ENCODE data around the gene GPR84. TPM values are rescaled to one million over a fixed set of nuclear protein-coding genes. Genes with fewer than 3 reads are reported as not detected.

The GPR84 gene
- total and polyA plus RNA-seq, 2 experiments from 2014 or later: not detected

DNA sequence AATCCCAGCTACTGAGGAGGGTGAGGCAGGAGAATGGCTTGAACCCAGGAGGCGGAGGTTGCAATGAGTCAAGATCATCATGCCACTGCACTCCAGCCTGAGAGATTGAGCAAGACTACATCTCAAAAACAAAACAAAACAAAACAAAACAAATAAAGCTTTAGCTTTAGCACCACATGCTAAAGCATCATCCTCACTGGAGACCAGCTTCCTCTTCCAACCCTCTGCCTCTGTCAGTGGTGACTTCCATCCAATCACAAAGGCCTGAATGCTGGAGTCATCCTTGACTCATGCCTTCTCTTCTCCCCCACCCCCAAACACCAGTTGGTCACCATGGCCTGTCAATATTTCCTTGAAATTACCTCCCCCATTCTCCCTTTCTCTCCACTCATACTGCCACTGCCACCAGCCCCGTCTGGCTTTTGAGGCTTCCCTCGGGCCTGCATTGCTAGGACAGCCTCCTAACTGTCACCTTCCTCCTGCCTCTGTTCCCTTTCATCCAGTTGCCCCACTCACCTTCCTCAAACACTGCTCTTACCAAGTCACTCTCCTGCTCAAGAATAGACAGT is 18.8 kb upstream of the GPR84 start:
- peak; percentile 98 for DNase-seq
- peaks cover 12% of the 10 kb centered on the region for H3K4me1 ChIP-seq (ENCODE audit: insufficient read depth)
- no peaks in the 10 kb centered on the region for H4K20me1 ChIP-seq (ENCODE audit: insufficient read depth)
- H3K36me3 ChIP-seq (ENCODE audit: low read depth): no peaks in the 10 kb centered on the region
- peak overlapping the region; percentile 54 for H3K9ac ChIP-seq
- H3K9me3 ChIP-seq (ENCODE audit: low read depth): no peaks in the 10 kb centered on the region
- no peak overlapping the region for H2AFZ ChIP-seq
- no peaks in the 10 kb centered on the region for H3K79me2 ChIP-seq (ENCODE audit: insufficient read depth)
- H3K27ac ChIP-seq: peak overlapping the region; percentile 88
- H3K4me3 ChIP-seq: no peak overlapping the region
- in situ Hi-C loops (cut with MboI): no loop called here
- H3K9me2 ChIP-seq (ENCODE audit: insufficient read depth): no peaks in the 10 kb centered on the region
- H3K27me3 ChIP-seq (replicated peaks; ENCODE audit: insufficient read depth): no peaks in the 10 kb centered on the region
- H3K4me2 ChIP-seq (ENCODE audit: unreplicated experiment): peak overlapping the region; percentile 41
- 19 to 28% methylated on average over 3 of the region's 3 CpGs for WGBS, 2 experiments (ENCODE audit: low coverage in 1 of 2, low lambda C conversion rate in 2 of 2, missing lambda C conversion rate in 2 of 2)
- TF ChIP-seq EZH2phosphoT487 (IDR thresholded peaks at IDR 0.05; ENCODE audit: insufficient read depth, low read depth) (no peak), EZH2 (IDR thresholded peaks at IDR 0.05; ENCODE audit: insufficient read depth, poor library complexity, severe bottlenecking) (no peak)
- H3F3A ChIP-seq (ENCODE audit: insufficient read depth): peaks cover 28% of the 10 kb centered on the region; the same call in 1 of the 2 replicates

DNA sequence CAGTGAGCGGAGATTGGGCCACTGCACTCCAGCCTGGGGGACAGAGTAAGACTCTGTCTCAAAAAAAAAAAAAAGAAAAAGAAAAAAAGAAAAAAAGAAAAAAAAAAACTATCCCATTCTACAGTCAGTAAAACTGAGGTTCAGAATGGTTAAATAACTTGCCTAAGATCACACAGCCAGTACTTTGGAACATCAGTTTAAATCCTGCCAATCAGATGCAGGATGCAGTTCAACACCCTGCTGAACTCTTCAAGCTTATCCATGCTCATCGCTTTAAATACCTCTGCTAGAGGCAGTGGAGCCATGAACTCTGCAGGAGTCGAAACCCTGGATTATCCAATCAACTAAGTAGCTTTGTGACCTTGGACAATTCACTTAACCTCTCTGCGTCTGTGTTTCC is 16.9 kb upstream of the GPR84 start:
- no peak overlapping the region for H3K4me2 ChIP-seq (ENCODE audit: unreplicated experiment)
- in situ Hi-C loops (cut with MboI): no loop called here
- H3K9me2 ChIP-seq (ENCODE audit: insufficient read depth): no peaks in the 10 kb centered on the region
- no peaks in the 10 kb centered on the region for H3K36me3 ChIP-seq (ENCODE audit: low read depth)
- WGBS, 2 experiments (ENCODE audit: low coverage in 1 of 2, low lambda C conversion rate in 2 of 2, missing lambda C conversion rate in 2 of 2): 95 to 97% methylated on average over 4 of the region's 4 CpGs
- no peaks in the 10 kb centered on the region for H3K79me2 ChIP-seq (ENCODE audit: insufficient read depth)
- H3F3A ChIP-seq (ENCODE audit: insufficient read depth): peaks cover 14% of the 10 kb centered on the region; the same call in 1 of the 2 replicates
- DNase-seq: no peak
- no peak for TF ChIP-seq EZH2phosphoT487 (IDR thresholded peaks at IDR 0.05; ENCODE audit: insufficient read depth, low read depth)
- H3K4me3 ChIP-seq: no peak overlapping the region
- no peaks in the 10 kb centered on the region for H3K27me3 ChIP-seq (replicated peaks; ENCODE audit: insufficient read depth)
- H3K4me1 ChIP-seq (ENCODE audit: insufficient read depth): peaks cover 12% of the 10 kb centered on the region
- no peak overlapping the region for H2AFZ ChIP-seq
- no peak overlapping the region for H3K27ac ChIP-seq
- no peak overlapping the region for H3K9ac ChIP-seq
- H3K9me3 ChIP-seq (ENCODE audit: low read depth): no peaks in the 10 kb centered on the region
- no peaks in the 10 kb centered on the region for H4K20me1 ChIP-seq (ENCODE audit: insufficient read depth)

DNA sequence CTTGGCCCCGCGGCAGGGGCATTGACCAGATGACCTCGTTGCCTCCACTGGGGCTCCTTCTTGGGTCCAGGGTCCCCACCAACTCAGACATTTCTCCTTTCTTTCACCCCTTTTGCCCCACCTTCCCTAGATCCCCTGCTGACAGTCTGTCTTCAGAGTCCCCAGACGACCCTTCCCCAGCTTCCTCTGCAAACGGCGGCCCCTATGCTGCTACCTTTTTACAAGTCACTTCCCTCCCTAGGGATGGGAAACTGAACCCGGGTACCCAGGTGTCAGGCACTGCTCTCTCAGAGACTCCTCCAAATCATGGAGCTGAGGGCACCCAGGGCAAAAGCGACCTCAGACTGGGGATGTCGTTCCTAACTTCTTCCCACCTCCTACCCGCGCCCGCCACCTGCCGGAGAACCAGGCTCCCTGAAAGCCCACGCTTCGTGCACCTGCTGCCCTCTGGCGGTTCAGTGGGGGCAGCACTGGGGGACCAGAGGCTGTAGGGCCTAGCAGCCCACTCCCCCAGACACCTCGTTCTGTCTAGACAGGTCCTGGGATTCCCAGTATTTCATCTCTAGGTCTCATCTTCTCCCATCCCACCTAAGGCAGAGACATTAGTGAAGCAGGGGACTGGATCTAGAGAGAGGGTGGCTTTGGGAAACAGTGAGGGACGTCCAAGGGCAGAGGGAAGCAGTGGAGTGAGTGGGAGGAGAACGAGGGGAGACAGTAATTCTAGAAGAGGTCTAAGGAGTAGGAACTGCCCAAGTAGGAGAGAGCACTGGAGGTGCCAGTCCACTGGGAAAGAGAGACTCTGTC is 15.3 kb upstream of the GPR84 start:
- H3K9ac ChIP-seq: peak overlapping the region; percentile 68
- no peaks in the 10 kb centered on the region for H3K36me3 ChIP-seq (ENCODE audit: low read depth)
- peak overlapping the region; percentile 66 for H3K4me3 ChIP-seq
- H2AFZ ChIP-seq: peak overlapping the region; percentile 73
- H3K9me3 ChIP-seq (ENCODE audit: low read depth): no peaks in the 10 kb centered on the region
- H3K9me2 ChIP-seq (ENCODE audit: insufficient read depth): no peaks in the 10 kb centered on the region
- no peaks in the 10 kb centered on the region for H3K27me3 ChIP-seq (replicated peaks; ENCODE audit: insufficient read depth)
- in situ Hi-C loops (cut with MboI): no loop called here
- peaks cover 12% of the 10 kb centered on the region for H3K4me1 ChIP-seq (ENCODE audit: insufficient read depth)
- no peaks in the 10 kb centered on the region for H3K79me2 ChIP-seq (ENCODE audit: insufficient read depth)
- no peaks in the 10 kb centered on the region for H4K20me1 ChIP-seq (ENCODE audit: insufficient read depth)
- WGBS, 2 experiments (ENCODE audit: low coverage in 1 of 2, low lambda C conversion rate in 2 of 2, missing lambda C conversion rate in 2 of 2): 6 to 8% methylated on average over 13 to 19 of the region's 19 CpGs
- H3K4me2 ChIP-seq (ENCODE audit: unreplicated experiment): peak overlapping the region; percentile 90
- H3K27ac ChIP-seq: no peak overlapping the region
- DNase-seq: peak; percentile 94
- TF ChIP-seq EZH2phosphoT487 (IDR thresholded peaks at IDR 0.05; ENCODE audit: insufficient read depth, low read depth): no peak
- TF ChIP-seq EZH2 (IDR thresholded peaks at IDR 0.05; ENCODE audit: insufficient read depth, poor library complexity, severe bottlenecking): no peak
- H3F3A ChIP-seq (ENCODE audit: insufficient read depth): peaks cover 14% of the 10 kb centered on the region; the same call in 1 of the 2 replicates

DNA sequence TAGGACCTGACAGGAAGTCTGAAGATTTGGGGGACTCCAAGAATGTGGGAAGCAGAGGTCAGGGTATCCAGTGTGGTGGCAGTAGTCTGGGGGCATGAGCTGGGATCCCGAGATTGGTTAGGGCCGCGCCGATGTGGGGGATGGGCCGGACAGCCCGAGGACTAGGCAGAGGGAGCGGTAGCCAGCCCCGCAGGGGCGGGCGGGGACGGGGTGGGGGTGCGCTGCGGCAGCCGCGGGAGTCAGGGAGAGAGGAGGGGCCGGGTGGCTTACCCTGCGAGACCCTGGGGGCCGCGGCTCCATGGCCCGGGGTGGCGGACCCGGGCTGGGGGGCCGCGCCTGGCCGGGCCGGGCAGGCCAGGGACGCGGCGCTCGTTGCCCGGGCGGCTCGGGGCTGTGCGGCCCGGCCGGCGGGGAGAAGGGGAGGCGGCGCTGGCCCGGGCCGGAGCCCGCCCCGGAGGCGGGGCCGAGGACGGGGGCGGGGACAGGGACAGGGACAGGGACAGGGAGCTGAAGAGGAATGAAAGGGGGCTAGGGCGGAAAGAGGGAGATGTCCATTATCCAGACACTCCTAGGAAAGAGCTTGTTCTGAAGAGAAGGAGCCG is 14.6 kb upstream of the GPR84 start:
- Histone ChIP-seq H2AFZ (peak overlapping the region; percentile 73), H4K20me1 (ENCODE audit: insufficient read depth) (no peaks in the 10 kb centered on the region), H3K4me3 (peak overlapping the region; percentile 66), H3K27ac (no peak overlapping the region), H3K9ac (peak overlapping the region; percentile 68), H3K36me3 (ENCODE audit: low read depth) (no peaks in the 10 kb centered on the region), H3K79me2 (ENCODE audit: insufficient read depth) (no peaks in the 10 kb centered on the region), H3K4me2 (ENCODE audit: unreplicated experiment) (peak overlapping the region; percentile 90), H3K9me3 (ENCODE audit: low read depth) (no peaks in the 10 kb centered on the region), H3F3A (ENCODE audit: insufficient read depth) (peaks cover 11% of the 10 kb centered on the region; the same call in 1 of the 2 replicates), H3K4me1 (ENCODE audit: insufficient read depth) (peaks cover 12% of the 10 kb centered on the region), H3K27me3 (replicated peaks; ENCODE audit: insufficient read depth) (no peaks in the 10 kb centered on the region), H3K9me2 (ENCODE audit: insufficient read depth) (no peaks in the 10 kb centered on the region)
- peak; percentile 76 for DNase-seq
- no peak for TF ChIP-seq EZH2 (IDR thresholded peaks at IDR 0.05; ENCODE audit: insufficient read depth, poor library complexity, severe bottlenecking)
- TF ChIP-seq EZH2phosphoT487 (IDR thresholded peaks at IDR 0.05; ENCODE audit: insufficient read depth, low read depth): no peak
- in situ Hi-C loops (cut with MboI): no loop called here
- WGBS, 2 experiments (ENCODE audit: low coverage in 1 of 2, low lambda C conversion rate in 2 of 2, missing lambda C conversion rate in 2 of 2): 0 to 2% methylated on average over 16 to 48 of the region's 49 CpGs
